Natural killer cell (primary cell): ENCODE results near the gene PPM1M. TPM values are rescaled to one million over a fixed set of nuclear protein-coding genes. Genes with fewer than 3 reads are reported as not detected.
"Not testable (repeated sequence)": the region's sequence is repeated elsewhere in the genome, so short reads cannot be mapped to it uniquely, and the experiment has no call there.

Experiments
- ATAC-seq, 3 donors: fragments of 150-1000 bp in 2 of 3; fragments of 200-7000 bp in 1 of 3; cut with Tn5 transposase; 1 replicate in 1 of 3; 2 replicates in 2 of 3; pipeline ENCODE4 v1.10.0; 2021; ENCODE audit warnings: mild to moderate bottlenecking in 2 of 3, moderate library complexity in 2 of 3
- DNase-seq, 2 donors: peaks; one replicate each; pipeline versions ENCODE4 v3.0.0 to v3.0.0-alpha.2; 2013 to 2021; ENCODE audit warnings: mixed read lengths in 1 of 2
- H3K27ac ChIP-seq: one replicate; pipeline ENCODE4 v1.5.1; 2013; ENCODE audit warnings: mild to moderate bottlenecking, low read length
- H3K27me3 ChIP-seq: one replicate; pipeline ENCODE4 v1.6.1; 2013; ENCODE audit warnings: low read length; ENCODE audit not compliant: control insufficient read depth, insufficient read depth
- H3K36me3 ChIP-seq: one replicate; pipeline ENCODE4 v1.6.1; 2013; ENCODE audit warnings: low read length; ENCODE audit not compliant: control insufficient read depth, insufficient read depth
- H3K4me1 ChIP-seq: one replicate; pipeline ENCODE4 v1.6.1; 2013; ENCODE audit warnings: low read length; ENCODE audit not compliant: control insufficient read depth, insufficient read depth
- H3K4me3 ChIP-seq: one replicate; pipeline ENCODE4 v1.5.1; 2013; ENCODE audit warnings: low read length
- H3K9me3 ChIP-seq: one replicate; pipeline ENCODE4 v1.6.1; 2013; ENCODE audit warnings: low read length; ENCODE audit not compliant: control insufficient read depth, insufficient read depth
- H3K27ac Mint-ChIP-seq, 2 donors: one replicate each; pipeline ENCODE4 v1.8.0; 2022; ENCODE audit warnings: mild to moderate bottlenecking in 2 of 2, mixed read lengths in 2 of 2, moderate library complexity in 1 of 2
- H3K27me3 Mint-ChIP-seq, 2 donors: one replicate each; pipeline ENCODE4 v1.8.0; 2022; ENCODE audit warnings: low read depth in 2 of 2, mixed read lengths in 2 of 2
- H3K36me3 Mint-ChIP-seq: one replicate; pipeline ENCODE4 v1.8.0; 2022; ENCODE audit warnings: mixed read lengths
- H3K4me1 Mint-ChIP-seq, 2 donors: one replicate each; pipeline ENCODE4 v1.8.0; 2022; ENCODE audit warnings: mixed read lengths in 2 of 2
- H3K4me3 Mint-ChIP-seq: one replicate; pipeline ENCODE4 v1.8.0; 2022; ENCODE audit warnings: mild to moderate bottlenecking, moderate library complexity, mixed read lengths
- H3K9me3 Mint-ChIP-seq, 2 donors: one replicate each; pipeline ENCODE4 v1.8.0; 2022; ENCODE audit warnings: mixed read lengths in 2 of 2
- WGBS: methylation state at CpG from one replicate; pipeline ENCODE4 v1.1.7; 2013; ENCODE audit warnings: missing lambda C conversion rate; ENCODE audit not compliant: insufficient coverage; 5-methylcytosine and 5-hydroxymethylcytosine counted together
- intact Hi-C: fragments of 100-400 bp; cut with micrococcal nuclease; formaldehyde crosslinking; loops from one replicate; pipeline ENCODE4 v1.14.2; 2022
- total RNA-seq, 4 donors: library from RNA; stranded (reverse); fragments of 120-200 nt in 1 of 4; gene quantifications; one replicate each; pipeline versions ENCODE4 v1.2.3 to v1.2.4, GENCODE V29; 2013 to 2022
- TF ChIP-seq, protein P1 (sequence below): fragments of 200-600 bp; IDR thresholded peaks from one replicate; pipeline ENCODE4 v1.8.0; 2022; ENCODE audit warnings: antibody characterized with exemption

The PPM1M gene
- total RNA-seq, 3 donors from 2014 or later (not counting 1 experiment from before 2014, with no cell fraction given) = 66.0 to 83.7 (median 77.8) TPM

DNA sequence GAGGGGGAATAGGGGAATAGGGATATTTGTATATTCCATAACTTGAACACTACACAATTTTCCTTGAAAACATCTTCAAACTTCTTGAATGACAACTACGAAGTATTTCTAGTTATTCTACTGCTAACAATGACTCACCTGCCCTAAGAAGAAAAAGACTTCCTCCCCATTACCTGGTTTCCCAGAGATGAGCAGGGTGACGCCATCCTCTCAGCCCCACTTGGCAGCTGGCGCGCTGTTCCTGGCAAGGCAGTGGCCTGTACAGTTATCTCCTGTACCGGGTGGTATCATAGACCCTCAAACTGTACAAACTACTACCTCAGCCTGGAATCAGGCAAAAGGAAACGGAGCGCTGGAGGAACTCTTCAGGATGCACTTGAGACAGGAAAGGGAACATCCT lies 22.5 kb downstream of the PPM1M start:
- Mint-ChIP-seq H3K4me1 (peaks cover 58 to 59% of the 10 kb centered on the region in 2 donors), H3K9me3 (no peaks in the 10 kb centered on the region), H3K4me3 (no peak overlapping the region), H3K27ac (peak overlapping the region; percentile 66 to 82), H3K27me3 (no peaks in the 10 kb centered on the region), H3K36me3 (peaks cover 32% of the 10 kb centered on the region)
- DNase-seq (peak in 1 of 2 donors; percentile 56), ATAC-seq (no peak)
- peaks cover 30% of the 10 kb centered on the region for H3K4me1 ChIP-seq
- no peaks in the 10 kb centered on the region for H3K27me3 ChIP-seq
- no peaks in the 10 kb centered on the region for H3K9me3 ChIP-seq
- TF ChIP-seq, protein P1, sequence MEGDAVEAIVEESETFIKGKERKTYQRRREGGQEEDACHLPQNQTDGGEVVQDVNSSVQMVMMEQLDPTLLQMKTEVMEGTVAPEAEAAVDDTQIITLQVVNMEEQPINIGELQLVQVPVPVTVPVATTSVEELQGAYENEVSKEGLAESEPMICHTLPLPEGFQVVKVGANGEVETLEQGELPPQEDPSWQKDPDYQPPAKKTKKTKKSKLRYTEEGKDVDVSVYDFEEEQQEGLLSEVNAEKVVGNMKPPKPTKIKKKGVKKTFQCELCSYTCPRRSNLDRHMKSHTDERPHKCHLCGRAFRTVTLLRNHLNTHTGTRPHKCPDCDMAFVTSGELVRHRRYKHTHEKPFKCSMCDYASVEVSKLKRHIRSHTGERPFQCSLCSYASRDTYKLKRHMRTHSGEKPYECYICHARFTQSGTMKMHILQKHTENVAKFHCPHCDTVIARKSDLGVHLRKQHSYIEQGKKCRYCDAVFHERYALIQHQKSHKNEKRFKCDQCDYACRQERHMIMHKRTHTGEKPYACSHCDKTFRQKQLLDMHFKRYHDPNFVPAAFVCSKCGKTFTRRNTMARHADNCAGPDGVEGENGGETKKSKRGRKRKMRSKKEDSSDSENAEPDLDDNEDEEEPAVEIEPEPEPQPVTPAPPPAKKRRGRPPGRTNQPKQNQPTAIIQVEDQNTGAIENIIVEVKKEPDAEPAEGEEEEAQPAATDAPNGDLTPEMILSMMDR = no peak
- H3K4me3 ChIP-seq = no peak overlapping the region
- H3K27ac ChIP-seq = no peak overlapping the region
- 90% methylated on average over 7 of the region's 7 CpGs for whole genome bisulfite sequencing
- intact Hi-C loops = no loop called here
- H3K36me3 ChIP-seq = peaks cover 77% of the 10 kb centered on the region

DNA sequence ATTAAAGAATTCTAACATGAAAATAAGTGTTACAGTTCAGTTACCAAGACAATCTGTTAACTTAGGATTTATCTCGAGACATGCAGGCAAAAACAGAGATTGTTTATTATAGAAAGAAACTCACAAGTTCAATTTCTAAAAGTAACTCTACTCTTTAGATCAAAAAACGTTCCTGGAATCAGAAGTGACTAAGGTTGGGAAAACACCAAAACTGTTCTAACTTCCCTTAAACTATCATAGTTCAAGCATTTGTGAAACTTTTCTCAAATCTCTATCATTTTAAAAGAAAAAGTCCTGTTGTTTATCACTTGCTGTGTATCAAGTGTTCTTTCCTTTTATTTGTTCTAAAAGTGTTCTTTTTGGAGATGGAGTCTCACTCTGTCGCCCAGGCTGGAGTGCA lies 24.2 kb downstream of the PPM1M start:
- H3K36me3 Mint-ChIP-seq = peaks cover 15% of the 10 kb centered on the region

DNA sequence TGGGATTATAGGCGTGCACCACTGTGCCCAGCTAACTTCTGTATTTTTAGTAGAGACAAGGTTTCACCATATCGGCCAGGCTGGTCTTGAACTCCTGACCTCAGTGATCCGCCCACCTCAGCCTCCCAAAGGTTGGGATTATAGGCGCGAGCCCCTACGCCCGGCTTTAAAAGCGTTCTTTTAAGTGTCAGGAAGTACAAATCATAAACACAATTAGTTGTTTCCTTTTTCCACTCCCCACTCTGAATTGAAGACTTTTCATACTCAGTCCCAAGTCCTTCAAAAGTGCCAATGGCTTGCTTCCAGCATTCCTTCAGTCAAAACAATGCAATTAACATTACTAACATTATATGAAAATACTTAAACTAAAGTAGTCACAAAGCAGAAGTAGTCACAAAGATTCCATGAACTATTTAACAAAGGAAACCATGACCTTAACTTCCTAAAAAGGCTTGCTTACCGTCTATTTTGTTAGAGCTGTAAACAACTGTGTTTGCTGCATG lies 24.7 kb downstream of the PPM1M start:
- TF ChIP-seq, protein P1 = no peak
- Histone ChIP-seq H3K4me3 (no peak overlapping the region), H3K27ac (peak overlapping the region; percentile 70), H3K36me3 (peaks cover 68% of the 10 kb centered on the region), H3K27me3 (no peaks in the 10 kb centered on the region), H3K4me1 (peaks cover 48% of the 10 kb centered on the region), H3K9me3 (no peaks in the 10 kb centered on the region)
- Mint-ChIP-seq H3K27me3 (no peaks in the 10 kb centered on the region), H3K27ac (peak overlapping the region; percentile 88 to 90), H3K9me3 (no peaks in the 10 kb centered on the region), H3K4me1 (peaks cover 63% of the 10 kb centered on the region in 2 donors), H3K36me3 (peaks cover 15% of the 10 kb centered on the region), H3K4me3 (peak overlapping the region; percentile 67)
- intact Hi-C loops = loop anchor here (2.0 kb wide), 1 partner anchor 18 kb away; no protein-coding TSS in a partner anchor
- DNase-seq (no peak), ATAC-seq (peak in 1 of 3 donors; percentile 30)
- WGBS = 35% methylated on average over 8 of the region's 9 CpGs

More for the DNA sequence above, 24.2 kb downstream of the PPM1M start:
- H3K9me3 ChIP-seq = no peaks in the 10 kb centered on the region
- no peak overlapping the region for H3K4me3 ChIP-seq
- Mint-ChIP-seq H3K9me3 (no peaks in the 10 kb centered on the region), H3K4me3 (no peak overlapping the region), H3K27me3 (no peaks in the 10 kb centered on the region), H3K27ac (peak overlapping the region; percentile 88 to 90), H3K4me1 (peaks cover 57 to 60% of the 10 kb centered on the region in 2 donors)
- ATAC-seq (no peak), DNase-seq (no peak)
- WGBS = 60% methylated on average over 2 of the region's 3 CpGs
- intact Hi-C loops = loop anchor here (2.0 kb wide), 1 partner anchor 17 kb away; no protein-coding TSS in a partner anchor
- TF ChIP-seq, protein P1 = no peak
- peaks cover 70% of the 10 kb centered on the region for H3K36me3 ChIP-seq
- no peaks in the 10 kb centered on the region for H3K27me3 ChIP-seq
- peaks cover 44% of the 10 kb centered on the region for H3K4me1 ChIP-seq
- peak overlapping the region; percentile 70 for H3K27ac ChIP-seq

DNA sequence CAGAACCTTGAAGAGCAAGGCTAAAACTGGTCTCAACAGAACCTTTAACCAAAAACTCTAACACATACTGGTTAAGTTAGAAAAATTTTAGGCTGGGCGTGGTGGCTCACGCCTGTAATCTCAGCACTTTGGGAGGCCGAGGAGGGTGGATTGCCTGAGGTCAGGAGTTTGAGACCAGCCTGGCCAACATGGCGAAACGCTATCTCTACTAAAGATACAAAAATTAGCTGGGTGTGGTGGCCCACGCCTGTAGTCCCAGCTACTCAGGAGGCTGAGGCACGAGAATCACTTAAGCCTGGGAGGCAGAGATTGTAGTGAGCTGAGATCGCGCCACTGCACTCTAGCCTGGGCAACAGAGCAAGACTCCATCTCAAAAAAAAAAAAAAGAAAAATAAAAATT lies 26.6 kb downstream of the PPM1M start:
- H3K27me3 Mint-ChIP-seq, H3K4me3 ChIP-seq, intact Hi-C loops, H3K9me3 Mint-ChIP-seq, H3K9me3 ChIP-seq, H3K27me3 ChIP-seq: not testable (repeated sequence)
- DNase-seq (peak in 1 of 2 donors; percentile 12), ATAC-seq (peak in 1 of 3 donors; percentile 13)
- peak overlapping the region; percentile 72 for H3K4me3 Mint-ChIP-seq
- peaks cover 66% of the 10 kb centered on the region for H3K4me1 ChIP-seq
- peaks cover 50% of the 10 kb centered on the region for H3K36me3 ChIP-seq
- peak overlapping the region; percentile 88 to 90 for H3K27ac Mint-ChIP-seq
- peaks cover 79 to 81% of the 10 kb centered on the region in 2 donors for H3K4me1 Mint-ChIP-seq
- H3K36me3 Mint-ChIP-seq = peaks cover 14% of the 10 kb centered on the region
- WGBS = 67% methylated on average over 7 of the region's 9 CpGs
- peak overlapping the region; percentile 70 for H3K27ac ChIP-seq
